ENCODE measurements around the gene SETX.

Gene SETX

GRCh38 chr9:132328580-132328979 is 26.2 kb downstream of the SETX start:
- no peak for DNase-seq (ENCODE audit: low read depth)
- TF ChIP-seq CTCF (IDR thresholded peaks at IDR 0.05; ENCODE audit: low read depth, low read length) (no peak), POLR2A (IDR thresholded peaks at IDR 0.05; ENCODE audit: extremely low read depth, insufficient read length) (no peak), MAX (IDR thresholded peaks at IDR 0.05; ENCODE audit: low read depth, low read length) (no peak), MYC (IDR thresholded peaks at IDR 0.05; ENCODE audit: low read depth, low read length) (no peak)

GRCh38 chr9:132327537-132327936 is 27.2 kb downstream of the SETX start:
- TF ChIP-seq MYC (IDR thresholded peaks at IDR 0.05; ENCODE audit: low read depth, low read length) (no peak), POLR2A (IDR thresholded peaks at IDR 0.05; ENCODE audit: extremely low read depth, insufficient read length) (no peak)
- no peak for DNase-seq (ENCODE audit: low read depth)
- H3K4me3 ChIP-seq (ENCODE audit: low read depth, low read length) = no peak overlapping the region

More at GRCh38 chr9:132328580-132328979, 26.2 kb downstream of the SETX start:
- H3K4me3 ChIP-seq (ENCODE audit: low read depth, low read length) = no peak overlapping the region

GRCh38 chr9:132324425-132324824 is 30.4 kb downstream of the SETX start:
- H3K4me3 ChIP-seq (ENCODE audit: low read depth, low read length) = no peak overlapping the region
- TF ChIP-seq CTCF (IDR thresholded peaks at IDR 0.05; ENCODE audit: low read depth, low read length) (no peak), POLR2A (IDR thresholded peaks at IDR 0.05; ENCODE audit: extremely low read depth, insufficient read length) (no peak), MAX (IDR thresholded peaks at IDR 0.05; ENCODE audit: low read depth, low read length) (no peak), MYC (IDR thresholded peaks at IDR 0.05; ENCODE audit: low read depth, low read length) (no peak)
- DNase-seq (ENCODE audit: low read depth) = no peak

- TF ChIP-seq CTCF (IDR thresholded peaks at IDR 0.05; ENCODE audit: low read depth, low read length) (no peak), POLR2A (IDR thresholded peaks at IDR 0.05; ENCODE audit: extremely low read depth, insufficient read length) (no peak), MYC (IDR thresholded peaks at IDR 0.05; ENCODE audit: low read depth, low read length) (no peak), MAX (IDR thresholded peaks at IDR 0.05; ENCODE audit: low read depth, low read length) (no peak)
- no peak overlapping the region for H3K4me3 ChIP-seq (ENCODE audit: low read depth, low read length)
- no peak for DNase-seq (ENCODE audit: low read depth)
Observed at GRCh38 chr9:132319421-132320110, 35.2 kb downstream of the SETX start.

- TF ChIP-seq CTCF (IDR thresholded peaks at IDR 0.05; ENCODE audit: low read depth, low read length) = no peak
- no peak for TF ChIP-seq MYC (IDR thresholded peaks at IDR 0.05; ENCODE audit: low read depth, low read length)
- no peak for TF ChIP-seq POLR2A (IDR thresholded peaks at IDR 0.05; ENCODE audit: extremely low read depth, insufficient read length)
- no peak for TF ChIP-seq MAX (IDR thresholded peaks at IDR 0.05; ENCODE audit: low read depth, low read length)
- no peak overlapping the region for H3K4me3 ChIP-seq (ENCODE audit: low read depth, low read length)
- no peak for DNase-seq (ENCODE audit: low read depth)
Observed at GRCh38 chr9:132312873-132313272, 41.9 kb downstream of the SETX start.

GRCh38 chr9:132312426-132312825 is 42.4 kb downstream of the SETX start:
- no peak overlapping the region for H3K4me3 ChIP-seq (ENCODE audit: low read depth, low read length)
- no peak for TF ChIP-seq MAX (IDR thresholded peaks at IDR 0.05; ENCODE audit: low read depth, low read length)
- TF ChIP-seq MYC (IDR thresholded peaks at IDR 0.05; ENCODE audit: low read depth, low read length) = no peak
- no peak for TF ChIP-seq POLR2A (IDR thresholded peaks at IDR 0.05; ENCODE audit: extremely low read depth, insufficient read length)
- no peak for TF ChIP-seq CTCF (IDR thresholded peaks at IDR 0.05; ENCODE audit: low read depth, low read length)
- no peak for DNase-seq (ENCODE audit: low read depth)
